SHP77 treated with DMSO at 0.1 percent for 48 hours (cell line): ENCODE measurements around the gene CIZ1.

Experiments used
- DNase-seq: peaks from one replicate; lab custom pipeline; 2025; lab: John Stamatoyannopoulos, UW

The CIZ1 gene

DNA sequence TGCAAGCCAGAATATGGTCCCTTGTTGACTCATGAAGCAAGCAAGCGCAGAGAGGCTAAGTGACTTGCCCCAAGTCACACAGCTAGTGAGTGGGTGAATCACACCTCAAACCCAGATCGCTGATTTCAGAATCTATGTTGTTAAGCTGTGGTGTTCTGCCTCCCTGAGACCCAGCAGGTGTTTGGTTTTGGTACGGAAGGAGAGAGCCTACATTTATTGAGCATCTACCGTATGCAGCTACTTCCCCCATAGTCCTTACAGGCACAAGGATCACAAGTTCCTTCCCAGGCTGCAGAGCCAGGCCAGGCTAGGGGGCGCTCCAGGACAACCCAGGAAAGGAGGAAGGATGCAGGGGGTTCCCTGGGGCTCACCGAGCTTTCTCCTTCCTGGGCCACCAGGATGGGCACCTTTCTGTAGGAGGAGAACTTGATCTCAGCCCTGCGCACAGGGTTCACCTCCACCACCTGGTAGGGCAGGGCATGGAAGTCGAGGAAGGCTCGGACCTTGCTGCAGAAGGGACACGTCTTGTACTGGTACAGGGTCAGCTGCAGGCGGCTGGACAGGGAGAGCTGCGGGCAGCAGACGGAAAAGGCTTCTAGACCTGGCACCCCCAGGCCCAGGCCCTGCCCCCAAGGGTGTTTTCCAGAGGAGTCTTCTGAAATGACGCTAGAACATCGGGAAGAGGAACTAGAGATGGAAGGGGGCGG, 66.3 kb downstream of the CIZ1 start:
- no peak for DNase-seq

DNA sequence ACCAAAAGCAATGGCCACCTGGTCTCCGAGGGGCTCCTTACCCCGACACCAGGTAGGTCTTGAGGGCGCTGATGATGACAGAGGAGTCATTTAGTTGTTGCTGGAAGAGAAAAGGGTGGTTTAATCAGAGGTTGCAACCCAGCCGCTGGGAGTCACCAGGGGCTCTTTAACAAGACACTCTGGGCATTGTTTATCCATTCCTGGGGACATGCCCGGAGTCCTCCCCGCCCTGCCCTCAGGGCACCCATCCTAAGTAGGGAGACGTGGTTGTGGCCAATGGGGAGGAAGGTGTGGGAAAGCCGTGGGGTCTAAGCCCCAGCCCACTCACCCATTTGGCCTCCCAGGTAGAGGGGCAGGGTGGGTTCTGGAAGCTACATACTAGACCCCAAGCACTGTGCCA, 66.9 kb downstream of the CIZ1 start:
- no peak for DNase-seq

DNA sequence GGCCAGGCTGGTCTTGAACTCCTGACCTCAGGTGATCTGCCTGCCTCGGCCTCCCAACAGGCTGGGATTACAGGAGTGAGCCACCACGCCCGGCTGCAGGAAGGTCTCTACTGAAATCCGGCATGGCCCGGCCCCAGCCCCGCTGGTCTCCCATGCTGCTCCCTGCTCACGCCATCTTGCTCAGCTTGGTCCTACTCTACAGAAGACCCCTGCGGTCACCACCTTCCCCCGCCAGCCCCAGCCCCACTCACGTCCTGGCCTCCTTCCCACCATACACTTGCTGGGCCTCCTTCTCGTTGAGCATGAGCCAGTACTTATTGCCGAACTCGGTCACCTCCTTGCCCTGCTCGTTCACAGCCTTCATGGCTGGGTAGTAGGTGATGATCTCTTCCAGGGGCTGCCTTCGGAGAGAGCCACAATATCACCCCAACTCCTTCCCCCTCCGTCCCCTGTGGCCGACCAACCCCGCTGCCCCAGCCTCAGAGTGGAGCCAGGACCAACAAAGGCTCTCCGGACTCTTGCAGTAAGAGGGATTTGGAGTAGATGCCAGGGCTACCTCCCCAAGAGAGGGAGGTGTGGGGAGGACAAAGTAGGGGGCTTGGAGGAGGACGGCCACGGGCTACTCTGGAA, 67.8 kb downstream of the CIZ1 start:
- no peak for DNase-seq

DNA sequence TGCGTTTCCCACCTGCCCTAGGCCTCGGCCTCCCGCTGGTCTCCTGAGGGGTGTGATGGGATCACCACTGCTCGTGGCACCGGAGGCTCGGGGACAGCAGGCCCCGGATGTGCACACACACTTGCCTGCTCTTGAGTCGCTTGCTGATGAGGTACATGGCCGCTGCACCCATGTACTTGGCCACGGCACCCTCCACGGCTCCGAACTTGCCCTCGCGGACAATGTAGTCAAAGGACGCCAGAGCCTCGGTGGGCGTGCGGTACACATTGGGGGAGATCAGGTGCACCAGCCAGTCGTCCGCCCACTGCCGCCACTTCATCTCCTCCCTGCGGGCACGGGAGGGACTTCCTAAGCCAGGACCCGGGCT, 68.6 kb downstream of the CIZ1 start:
- DNase-seq = no peak

DNA sequence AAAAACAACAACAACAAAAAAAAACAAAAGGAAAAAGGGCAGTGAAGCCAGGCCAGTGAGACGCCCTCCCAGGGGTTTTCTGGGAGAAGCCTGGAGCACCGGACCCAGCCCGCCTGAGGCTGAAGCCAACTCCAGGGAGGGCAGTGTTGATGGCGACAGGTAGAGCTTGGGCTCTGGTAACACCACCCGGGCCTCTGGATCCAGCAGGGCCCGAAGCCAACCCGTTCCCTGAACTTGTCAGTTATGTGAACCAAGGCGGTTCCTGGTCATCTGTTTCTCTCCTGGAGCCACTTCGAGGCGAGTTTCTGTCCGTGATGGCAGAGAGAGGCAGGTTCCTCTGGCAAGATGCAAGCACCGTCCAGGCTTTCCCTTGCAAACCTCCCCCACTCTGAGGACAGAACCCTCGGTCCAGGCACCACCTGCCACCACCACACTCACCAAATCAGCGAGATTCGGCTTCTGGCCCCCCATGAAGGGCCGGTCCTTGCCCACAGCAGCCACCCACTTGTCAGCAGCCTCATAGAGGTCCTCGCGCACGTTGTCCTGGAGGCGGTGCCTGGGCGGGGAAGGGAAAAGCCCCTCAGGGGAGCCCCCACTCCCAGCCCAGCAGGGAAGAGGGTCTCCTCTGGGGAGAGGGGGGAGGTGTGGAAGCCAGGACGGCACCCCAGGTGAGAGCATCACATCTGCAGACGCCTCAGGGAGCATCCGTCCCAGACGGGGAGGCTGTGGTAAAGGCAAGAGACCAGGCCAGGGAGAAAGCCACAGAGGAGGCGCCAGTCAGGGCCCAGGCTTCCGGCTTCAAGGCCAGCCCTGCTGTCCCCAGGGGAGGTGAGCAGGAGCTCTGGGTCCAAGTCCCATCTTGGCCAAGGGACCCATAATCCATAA, 69.2 kb downstream of the CIZ1 start:
- no peak for DNase-seq

DNA sequence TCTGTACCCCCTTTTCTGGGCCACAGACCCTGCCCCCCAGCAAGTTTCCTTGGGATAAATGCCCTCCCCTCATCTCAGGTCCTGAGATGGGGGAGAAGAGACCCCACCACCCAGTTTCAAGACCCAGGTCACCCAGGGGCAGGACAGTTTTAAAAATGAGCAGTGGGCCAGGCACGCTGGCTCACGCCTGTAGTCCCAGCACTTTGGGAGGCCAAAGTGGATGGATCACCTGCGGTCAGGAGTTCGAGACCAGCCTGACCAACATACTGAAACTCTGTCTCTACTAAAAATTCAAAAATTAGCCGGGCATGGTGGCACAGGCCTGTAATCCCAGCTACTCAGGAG, 69.9 kb downstream of the CIZ1 start:
- DNase-seq = no peak

DNA sequence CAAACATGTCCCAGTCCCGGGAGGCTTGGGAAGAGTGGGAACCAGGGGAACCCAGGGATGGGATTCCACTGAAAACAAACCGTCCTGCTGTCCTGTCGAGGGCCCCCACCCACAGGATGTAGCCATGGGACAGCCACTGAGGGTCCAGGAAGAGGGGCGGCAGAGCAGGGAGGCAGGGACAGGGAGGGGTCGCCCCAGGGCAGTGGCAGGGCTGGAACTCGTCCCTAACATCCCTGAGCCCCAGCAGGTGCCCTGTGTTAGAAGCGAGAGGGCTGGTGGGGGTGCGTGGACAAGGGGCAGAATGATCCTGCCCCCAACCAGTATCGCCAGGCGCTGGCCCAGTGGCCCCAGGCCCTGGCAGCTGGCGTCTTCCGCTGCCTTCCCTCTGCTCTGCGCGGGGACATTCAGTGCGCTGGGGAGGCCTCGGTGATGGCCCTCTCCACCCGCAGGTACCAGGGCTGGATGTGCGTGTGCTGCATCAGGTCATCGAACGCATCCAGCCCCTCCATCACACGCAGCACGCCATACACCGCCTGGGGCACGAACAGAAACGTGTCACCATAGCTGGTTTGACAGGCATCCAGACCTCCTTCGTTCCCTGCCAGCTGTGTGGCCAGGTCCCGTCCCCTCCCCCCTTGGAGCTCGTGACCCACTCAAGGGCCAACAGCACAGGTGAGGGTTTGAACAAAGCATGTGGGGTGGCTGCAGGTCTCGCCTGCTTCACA, 70.5 kb downstream of the CIZ1 start:
- DNase-seq = no peak

DNA sequence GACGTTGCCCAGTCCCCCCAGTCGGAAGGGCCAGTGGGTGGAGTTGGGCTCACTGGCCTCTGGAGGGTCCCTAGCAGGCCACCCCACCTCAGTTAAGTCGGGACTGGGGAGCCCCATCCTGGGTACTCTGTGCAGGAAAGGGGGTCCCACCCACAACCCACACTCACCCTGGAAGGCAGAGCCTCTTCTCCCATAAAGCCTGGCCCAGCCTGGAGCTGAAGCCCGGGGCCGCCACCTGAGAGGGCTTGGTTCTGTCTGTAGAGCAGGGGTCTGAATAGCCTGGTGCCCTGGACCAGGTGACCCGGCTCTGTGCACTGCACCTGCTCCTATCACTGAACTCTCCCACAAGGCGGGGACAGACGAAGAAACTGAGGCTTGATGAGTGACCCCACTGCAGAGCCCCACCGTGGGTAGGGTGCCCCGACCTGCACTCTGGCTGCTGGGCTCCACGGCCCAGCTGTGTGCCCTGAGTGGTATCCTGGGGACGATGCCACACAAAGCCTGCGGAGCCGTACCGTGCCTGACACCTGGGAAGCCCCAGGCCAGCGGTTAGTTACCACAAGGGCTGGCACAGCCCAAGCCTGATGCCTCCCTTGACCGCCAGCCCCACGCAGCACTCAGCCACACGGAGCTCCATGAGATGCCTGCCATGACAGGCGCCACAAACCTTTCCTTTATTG, 71.2 kb downstream of the CIZ1 start:
- no peak for DNase-seq

DNA sequence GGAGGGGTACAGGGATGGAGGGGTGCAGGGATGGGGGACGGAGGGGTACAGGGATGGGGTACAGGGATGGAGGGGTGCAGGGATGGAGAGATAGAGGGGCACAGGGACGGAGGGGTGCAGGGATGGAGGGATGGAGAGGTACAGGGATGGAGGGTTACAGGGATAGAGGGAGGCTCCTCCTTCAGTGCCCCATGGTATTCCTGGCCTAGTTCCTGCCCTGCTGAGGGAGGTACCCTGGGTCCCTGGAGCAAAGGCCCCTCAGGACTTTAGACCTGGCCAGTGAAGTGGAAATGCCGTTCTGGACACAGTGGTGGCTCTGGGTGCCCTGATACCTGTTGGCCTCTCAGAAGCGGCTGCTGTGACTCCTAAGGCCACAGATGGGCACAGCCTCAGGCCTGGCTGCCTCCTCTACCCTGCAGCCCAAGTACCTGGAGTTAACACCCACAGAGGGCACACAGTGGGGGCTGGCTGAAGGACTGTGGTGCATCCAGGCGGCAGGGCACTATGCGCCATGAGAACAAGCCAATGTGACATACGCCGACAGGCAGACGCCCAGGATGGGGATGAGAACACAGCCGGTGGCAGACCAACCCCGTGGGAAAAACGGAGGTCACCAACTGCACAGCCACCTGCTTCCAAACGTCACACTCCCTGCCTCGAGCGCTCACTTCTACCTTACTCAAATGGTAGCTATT, 72.3 kb downstream of the CIZ1 start:
- no peak for DNase-seq

DNA sequence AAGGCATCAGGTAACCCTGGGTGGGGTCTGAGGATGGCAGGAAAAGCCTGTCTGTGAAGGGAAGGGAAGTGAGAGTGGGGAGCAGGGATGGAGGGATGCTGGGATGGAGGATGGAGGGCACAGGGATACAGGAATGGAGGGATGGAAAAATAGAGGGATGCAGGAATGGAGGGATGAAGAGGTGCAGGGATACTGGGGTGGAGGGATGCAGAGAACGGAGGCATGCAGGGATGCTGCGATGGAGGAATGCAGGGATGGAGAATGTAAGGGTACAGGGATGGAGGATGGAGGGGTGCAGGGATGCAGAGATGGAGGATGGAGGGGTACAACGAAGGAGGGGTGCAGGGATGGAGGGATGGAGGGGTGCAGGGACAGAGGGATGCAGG, 72.9 kb downstream of the CIZ1 start:
- DNase-seq = no peak

DNA sequence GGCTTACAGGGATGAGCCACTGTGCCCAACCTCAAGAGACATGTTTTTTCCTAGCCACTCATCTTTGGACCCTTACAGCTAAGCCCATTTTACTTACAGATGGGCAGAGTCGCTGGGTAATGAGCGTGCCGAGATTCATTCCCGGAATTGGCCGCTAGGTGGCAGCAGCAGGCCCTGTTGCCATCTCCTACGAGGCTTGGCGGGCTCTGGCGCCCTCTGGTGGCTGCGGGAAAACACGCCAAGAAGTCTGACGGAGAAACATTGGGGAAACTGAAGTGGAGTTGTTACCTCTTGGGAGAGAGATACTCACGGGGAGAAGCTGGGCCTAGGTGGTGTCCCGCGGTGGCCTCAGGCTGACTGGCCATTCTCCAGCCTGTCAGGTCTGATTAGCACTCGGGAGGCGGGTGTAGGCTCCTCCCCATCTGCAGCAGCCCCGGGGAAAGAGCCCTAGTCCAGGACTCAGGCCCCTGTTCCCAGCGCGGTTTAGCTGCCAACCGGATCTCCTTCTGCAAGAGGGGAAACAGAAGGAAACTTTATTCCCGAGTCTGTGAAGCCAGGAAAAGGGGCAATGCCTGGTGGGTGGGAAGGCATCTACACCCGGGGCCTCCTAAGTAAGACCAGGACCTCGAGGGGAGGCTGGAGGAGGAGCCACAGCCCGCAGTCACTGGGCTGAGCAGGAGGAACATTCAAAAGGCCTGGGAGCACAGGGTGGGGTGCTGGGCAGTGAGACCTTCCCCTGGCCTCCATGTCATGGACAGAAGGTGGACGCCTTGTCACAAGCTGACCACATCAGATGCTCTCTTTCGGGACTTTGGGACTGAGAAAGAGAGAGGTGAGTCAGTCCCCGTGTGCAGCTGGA, 73.5 kb downstream of the CIZ1 start:
- DNase-seq = peak; percentile 54

DNA sequence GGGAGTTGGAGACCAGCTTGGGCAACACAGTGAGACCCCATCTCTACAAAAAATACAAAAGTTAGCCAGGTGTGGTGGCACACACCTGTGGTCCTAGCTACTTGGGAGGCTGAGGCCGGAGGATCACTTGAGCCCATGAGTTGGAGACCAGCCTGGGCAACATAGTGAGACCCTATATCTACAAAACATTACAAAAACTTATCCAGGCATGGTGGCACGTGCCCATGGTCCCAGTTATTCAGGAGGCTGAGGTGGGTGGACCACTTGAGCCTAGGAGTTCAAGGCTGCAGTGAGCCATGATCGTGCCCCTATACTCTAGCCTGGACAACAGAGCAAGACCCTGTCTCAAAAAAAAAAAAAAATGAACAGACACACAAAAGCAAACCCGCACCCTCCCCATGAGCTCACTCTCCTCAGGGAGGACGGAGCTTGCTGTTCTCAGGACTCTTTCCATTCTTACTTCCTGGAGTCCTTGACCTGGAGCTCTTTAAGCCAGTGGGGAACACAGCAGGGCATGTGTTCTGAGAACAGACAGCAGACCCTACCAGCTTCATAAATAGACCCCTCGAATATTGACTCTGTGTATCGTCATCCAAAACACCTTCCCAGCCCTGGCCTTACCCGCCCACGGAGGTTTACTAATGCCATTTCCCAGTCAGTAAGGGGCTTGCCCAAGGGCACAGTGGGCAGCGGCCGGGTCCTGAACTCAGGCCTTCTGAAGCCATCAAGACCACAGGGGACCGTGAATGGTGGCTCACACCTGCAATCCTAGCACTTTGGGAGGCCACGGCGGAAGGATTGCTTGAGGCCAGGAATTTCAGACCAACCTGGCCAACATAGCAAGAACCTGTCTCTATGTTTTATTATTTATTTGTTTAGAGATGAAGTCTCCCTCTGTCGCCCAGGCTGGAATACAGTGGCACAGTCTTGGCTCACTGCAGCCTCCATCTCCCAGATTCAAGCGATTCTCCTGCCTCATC, 75.0 kb downstream of the CIZ1 start:
- DNase-seq = no peak
